Measurements from ENCODE around the gene GOLPH3. TPM values are rescaled to one million over a fixed set of nuclear protein-coding genes. Genes with fewer than 3 reads are reported as not detected.

Gene GOLPH3
- total RNA-seq, 1 experiment from 2014 or later, result 69.2 TPM

- H3K4me1 ChIP-seq (ENCODE audit: control insufficient read depth in 1 of 2, insufficient read depth in 2 of 2, low read length in 2 of 2), result peaks cover 0 to 2% of the 10 kb centered on the region in 2 experiments; a peak in 1 of 4 replicates
- CTCF ChIA-PET, result interaction anchor here (0.6 kb wide), 1 partner anchor 12 kb away, joined by 3 read pairs; no protein-coding TSS in a partner anchor
- TF ChIP-seq YY1 (IDR thresholded peaks at IDR 0.05; ENCODE audit: extremely low read depth, insufficient replicate concordance, low read depth, low read length) (no peak), POLR2AphosphoS5 (IDR thresholded peaks at IDR 0.05; ENCODE audit: low read depth, low read length) (no peak), EZH2phosphoT487 (IDR thresholded peaks at IDR 0.05; ENCODE audit: borderline replicate concordance) (no peak), CTCF (IDR thresholded peaks at IDR 0.05 in 2 of 3, conservative IDR thresholded peaks at IDR 0.05 in 1 of 3; ENCODE audit: borderline replicate concordance in 1 of 3, insufficient read depth in 1 of 3, low read depth in 2 of 3, low read length in 2 of 3) (no peak)
Measured at GRCh38 chr5:32143617-32144377, 30.3 kb downstream of the GOLPH3 start.

More at GRCh38 chr5:32143617-32144377, 30.3 kb downstream of the GOLPH3 start:
- intact Hi-C loops (cut with micrococcal nuclease), result no loop called here
- ATAC-seq, result no peak
- Histone ChIP-seq H4K20me1 (ENCODE audit: insufficient read depth) (peaks cover 33% of the 10 kb centered on the region; the same call in 1 of the 2 replicates), H3K27me3 (ENCODE audit: insufficient read depth, low read length) (no peaks in the 10 kb centered on the region), H3K9ac (ENCODE audit: low read length) (no peak overlapping the region), H2AFZ (ENCODE audit: low read depth, low read length, poor library complexity, severe bottlenecking) (no peak overlapping the region), H3K36me3 (ENCODE audit: control insufficient read depth in 1 of 2, insufficient read depth in 2 of 2, low read length in 2 of 2) (peaks cover 0 to 3% of the 10 kb centered on the region in 2 experiments; a peak in 1 of 4 replicates), H3K9me2 (ENCODE audit: insufficient read depth) (no peaks in the 10 kb centered on the region), H3K9me3 (ENCODE audit: control insufficient read depth in 1 of 2, insufficient read depth in 1 of 2, low read depth in 1 of 2, low read length in 2 of 2) (no peaks in the 10 kb centered on the region), H3K79me2 (ENCODE audit: insufficient read depth, low read length) (peaks cover 80% of the 10 kb centered on the region), H3K27ac (ENCODE audit: low read depth, low read length) (no peak overlapping the region), H3K4me3 (replicated peaks in 1 of 2; ENCODE audit: low read depth in 1 of 2, low read length in 2 of 2) (no peak overlapping the region), H3K4me2 (ENCODE audit: low read length) (no peak overlapping the region)
- no TSS peak for BruUV-seq (replicated peaks)
- ChIA-PET POLR2A (no interaction called here), RAD21 (ENCODE audit: low non-redundant PET in 1 of 2, low total read pairs in 2 of 2, uncharacterized antibody in 2 of 2, unreplicated experiment in 2 of 2) (no interaction called here)
- no peak for DNase-seq (ENCODE audit: low read depth, low spot score)

All from HCT116 (cell line).